SK-MEL-5 (cell line): Measurements from ENCODE around the gene CSNK2A2. TPM values are rescaled to one million over a fixed set of nuclear protein-coding genes. Genes with fewer than 3 reads are reported as not detected.

Experiments
- DNase-seq: peaks from one replicate; pipeline ENCODE4 v3.0.0-alpha.2; 2016; ENCODE audit warnings: low read depth, low spot score
- in situ Hi-C: cut with HindIII; loops from 2 replicates; pipeline ENCODE4 v1.10.0; 2016; ENCODE audit warnings: low sequenced_read_pairs, high pct_unique_total_duplicates, low pct_unique_long_range_greater_than_20kb
- polyA plus RNA-seq, 2 experiments: library from polyadenylated mRNA; depleted of rRNA; stranded (reverse); fragments of >200 nt; gene quantifications; 2 replicates each; pipeline ENCODE4 v1.2.3, GENCODE V29; 2015
- total RNA-seq: library from RNA; depleted of rRNA; stranded (reverse); fragments of >200 nt; shearing (Covaris generic); gene quantifications from 2 replicates; pipeline ENCODE4 v1.2.3, GENCODE V29; 2014; rRNA removed

Gene CSNK2A2
- total RNA-seq, result 17.6 and 18.9 TPM in 2 replicates
- polyA plus RNA-seq (2015; cell fraction: cytosol; rRNA removed), result 36.7 and 47.1 TPM in 2 replicates
- polyA plus RNA-seq (2015; cell fraction: nucleus; rRNA removed), result 27.4 and 33.1 TPM in 2 replicates

GRCh38 chr16:58198022-58198683 is at the start of gene CSNK2A2:
TSS of gene CSNK2A2 (minus strand) at chr16:58198106. CDS start at chr16:58197736, 370 bp downstream.
- peak; percentile 66 for DNase-seq
- in situ Hi-C loops, result no loop called here

- in situ Hi-C loops, result no loop called here
- no peak for DNase-seq
Measured at GRCh38 chr16:58243528-58244004, 45.7 kb upstream of the CSNK2A2 start.

GRCh38 chr16:58236831-58237230 is 38.9 kb upstream of the CSNK2A2 start:
- in situ Hi-C loops, result no loop called here
- DNase-seq, result no peak

- in situ Hi-C loops, result no loop called here
- peak; percentile 80 for DNase-seq
Measured at GRCh38 chr16:58236231-58236690, 38.4 kb upstream of the CSNK2A2 start.

GRCh38 chr16:58235663-58236062 is 37.8 kb upstream of the CSNK2A2 start:
- in situ Hi-C loops, result no loop called here
- DNase-seq, result no peak

GRCh38 chr16:58234831-58235595 is 37.1 kb upstream of the CSNK2A2 start:
- in situ Hi-C loops, result no loop called here

GRCh38 chr16:58230259-58230658 is 32.4 kb upstream of the CSNK2A2 start:
- in situ Hi-C loops, result no loop called here
- DNase-seq, result no peak

More at GRCh38 chr16:58234831-58235595, 37.1 kb upstream of the CSNK2A2 start:
- DNase-seq, result no peak

- in situ Hi-C loops, result no loop called here
- no peak for DNase-seq
Measured at GRCh38 chr16:58226790-58227189, 28.9 kb upstream of the CSNK2A2 start.

GRCh38 chr16:58225965-58226602 is 28.2 kb upstream of the CSNK2A2 start:
- in situ Hi-C loops, result no loop called here
- DNase-seq, result no peak

- no peak for DNase-seq
- in situ Hi-C loops, result no loop called here
Measured at GRCh38 chr16:58222532-58223316, 24.8 kb upstream of the CSNK2A2 start.

GRCh38 chr16:58219432-58219831 is 21.5 kb upstream of the CSNK2A2 start:
- in situ Hi-C loops, result no loop called here
- DNase-seq, result peak; percentile 60

GRCh38 chr16:58218786-58219185 is 20.9 kb upstream of the CSNK2A2 start:
- in situ Hi-C loops, result no loop called here

GRCh38 chr16:58217311-58217925 is 19.5 kb upstream of the CSNK2A2 start:
- DNase-seq, result no peak
- in situ Hi-C loops, result no loop called here

More at GRCh38 chr16:58218786-58219185, 20.9 kb upstream of the CSNK2A2 start:
- DNase-seq, result no peak

GRCh38 chr16:58212824-58213655 is 15.1 kb upstream of the CSNK2A2 start:
- DNase-seq, result no peak
- in situ Hi-C loops, result no loop called here

- no peak for DNase-seq
- in situ Hi-C loops, result no loop called here
Measured at GRCh38 chr16:58211846-58212245, 13.9 kb upstream of the CSNK2A2 start.

- in situ Hi-C loops, result no loop called here
- DNase-seq, result no peak
Measured at GRCh38 chr16:58211245-58211644, 13.3 kb upstream of the CSNK2A2 start.
